GM12872 (cell line): ENCODE data around the gene ERG28.

ENCODE experiments used
- CTCF ChIP-seq: IDR thresholded peaks from 3 replicates; pipeline ENCODE4 v1.5.1; 2011; ENCODE audit warnings: low read depth, mild to moderate bottlenecking, low read length, moderate library complexity; ENCODE audit not compliant: insufficient read depth

Gene ERG28

GRCh38 chr14:75699331-75699730 is 38.7 kb upstream of the ERG28 start:
- TF ChIP-seq CTCF, result no peak

- no peak for TF ChIP-seq CTCF
Observed at GRCh38 chr14:75697918-75698317, 37.2 kb upstream of the ERG28 start.

- no peak for TF ChIP-seq CTCF
Observed at GRCh38 chr14:75697386-75697785, 36.7 kb upstream of the ERG28 start.

GRCh38 chr14:75690010-75690409 is 29.3 kb upstream of the ERG28 start:
- TF ChIP-seq CTCF, result no peak

- TF ChIP-seq CTCF, result no peak
Observed at GRCh38 chr14:75689012-75689411, 28.3 kb upstream of the ERG28 start.

- TF ChIP-seq CTCF, result no peak
Observed at GRCh38 chr14:75685910-75686309, 25.2 kb upstream of the ERG28 start.

- TF ChIP-seq CTCF, result peak; percentile 26; the same call in 1 of the 3 replicates
Observed at GRCh38 chr14:75675265-75675960, 14.7 kb upstream of the ERG28 start.
